HG03108 (cell line): ENCODE results near the gene MFGE8.

Experiments
- ATAC-seq: cut with Tn5 transposase; IDR thresholded peaks from one replicate; pipeline ENCODE4 v1.9.1; 2021; ENCODE audit warnings: moderate library complexity; ENCODE audit not compliant: unreplicated experiment

Gene MFGE8

DNA sequence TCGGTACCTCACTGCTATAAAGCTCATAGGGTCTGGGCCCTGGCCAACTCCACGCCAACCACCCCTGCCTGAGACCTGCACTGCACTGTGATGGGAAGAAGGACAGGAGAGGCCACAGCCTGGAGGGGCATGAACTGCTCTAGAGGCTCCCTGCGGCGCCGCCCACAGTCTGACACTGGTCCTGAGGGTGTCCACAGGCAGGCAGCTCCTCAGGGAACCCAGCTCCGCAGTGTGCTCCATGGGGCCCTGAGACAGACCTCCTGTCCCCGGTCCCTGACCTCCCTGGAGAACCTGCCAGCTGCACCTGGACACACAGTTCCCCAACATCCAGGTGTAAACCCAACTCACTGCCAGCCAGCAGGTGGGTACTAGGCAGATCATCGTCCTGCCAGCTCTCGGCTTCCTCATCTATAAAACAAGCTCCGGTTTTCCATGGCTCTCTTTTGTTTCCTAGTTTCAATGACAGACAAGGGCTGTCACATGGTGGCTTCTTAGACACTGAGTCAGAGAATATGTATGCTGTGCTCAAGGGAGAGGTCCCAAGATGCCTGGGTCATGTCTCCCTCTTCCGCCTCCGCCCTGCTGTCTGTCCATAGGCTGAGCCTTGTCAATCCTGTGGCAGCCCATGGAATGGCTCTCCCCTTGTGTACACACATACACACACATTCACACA lies 12.7 kb downstream of the MFGE8 start:
- ATAC-seq: no peak

DNA sequence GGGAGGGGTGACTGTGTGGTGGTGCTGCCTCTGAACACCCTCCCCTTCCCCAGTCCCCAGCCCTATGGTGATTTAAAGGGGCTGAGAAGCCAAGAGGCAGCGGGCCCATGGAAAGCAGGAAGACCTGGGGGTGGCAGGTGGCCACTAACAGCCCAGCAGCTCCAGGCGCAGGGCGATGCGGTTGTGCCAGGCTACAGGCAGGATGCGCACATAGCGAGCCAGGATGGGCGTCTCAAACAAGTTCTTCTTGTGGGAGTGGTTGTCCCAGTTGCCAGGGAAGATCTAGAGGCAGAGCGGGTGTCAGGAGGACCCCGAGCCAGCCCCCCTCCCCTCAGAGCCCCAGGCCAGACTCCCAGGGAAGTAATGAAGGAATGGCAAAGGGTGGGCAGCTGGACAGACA lies 13.9 kb downstream of the MFGE8 start:
- ATAC-seq: no peak

GRCh38 chr15:88898736-88899135 lies 14.4 kb downstream of the MFGE8 start:
- no peak for ATAC-seq

DNA sequence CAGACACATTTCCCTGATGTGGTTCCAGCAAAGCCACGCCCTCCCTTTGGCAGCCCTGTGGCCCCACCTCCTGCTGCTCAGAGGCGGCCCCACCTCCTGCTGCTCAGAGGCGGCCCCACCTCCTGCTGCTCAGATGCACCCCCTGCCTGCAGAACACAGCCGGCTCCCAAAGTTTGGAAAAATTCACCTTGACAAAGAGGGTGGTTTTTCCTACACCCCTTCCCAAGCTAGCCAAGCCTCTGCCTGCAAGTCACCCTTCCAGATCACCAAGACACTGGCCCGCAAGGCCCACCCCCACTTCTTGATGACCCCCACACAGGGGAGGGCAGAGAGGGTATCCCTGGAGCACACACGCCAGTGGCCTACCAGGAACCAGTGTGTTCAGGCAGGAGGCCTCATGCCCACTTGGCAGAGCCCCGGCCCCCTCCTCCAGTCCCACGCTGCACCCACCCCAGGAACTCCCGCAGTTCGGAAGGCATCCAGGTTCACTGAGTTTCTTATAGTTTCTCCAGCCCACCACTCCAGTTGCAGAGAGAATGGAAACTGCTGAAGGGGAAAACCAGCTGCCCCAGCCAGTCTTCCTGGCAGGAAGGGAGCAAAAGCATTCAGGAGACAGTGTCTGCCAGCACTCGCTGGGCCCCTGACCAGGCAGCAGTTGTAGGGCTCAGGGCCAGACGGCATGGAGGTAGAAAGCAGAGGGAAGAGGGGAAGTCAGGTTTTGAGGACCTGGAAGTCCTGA lies 15.6 kb downstream of the MFGE8 start:
- ATAC-seq: peak; percentile 46

- no peak for ATAC-seq
Measured at GRCh38 chr15:88897142-88897455, 16.1 kb downstream of the MFGE8 start.

GRCh38 chr15:88896333-88897033 lies 16.7 kb downstream of the MFGE8 start:
- no peak for ATAC-seq

GRCh38 chr15:88894819-88895767 lies 18.1 kb downstream of the MFGE8 start, which contains the start of gene HAPLN3:
Gene HAPLN3 (minus strand): TSS chr15:88895544. CDS start chr15:88887298, 8,246 bp downstream.
- ATAC-seq: no peak

GRCh38 chr15:88894348-88894818 lies 18.8 kb downstream of the MFGE8 start:
- ATAC-seq: no peak

GRCh38 chr15:88891540-88892254 lies 21.5 kb downstream of the MFGE8 start:
- no peak for ATAC-seq

DNA sequence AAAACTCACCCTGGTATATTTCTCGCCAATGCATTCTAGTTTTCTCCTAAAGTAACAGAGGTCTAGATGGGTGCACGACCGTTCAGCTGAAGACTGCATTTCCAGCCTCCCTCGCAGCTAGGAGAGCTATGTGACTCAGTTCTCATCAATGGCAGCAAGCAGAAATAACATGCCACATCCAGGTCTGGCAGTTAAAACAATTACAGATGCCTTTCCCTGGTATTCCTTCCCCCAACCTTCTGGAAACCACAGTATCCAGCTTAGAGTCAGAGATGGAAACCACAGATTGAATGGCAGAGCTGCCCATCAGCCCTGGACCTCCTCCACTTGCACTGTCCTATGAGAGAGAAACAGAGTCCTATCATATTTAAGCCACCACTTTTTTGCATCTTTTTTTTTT lies 22.7 kb downstream of the MFGE8 start:
- ATAC-seq: no peak

DNA sequence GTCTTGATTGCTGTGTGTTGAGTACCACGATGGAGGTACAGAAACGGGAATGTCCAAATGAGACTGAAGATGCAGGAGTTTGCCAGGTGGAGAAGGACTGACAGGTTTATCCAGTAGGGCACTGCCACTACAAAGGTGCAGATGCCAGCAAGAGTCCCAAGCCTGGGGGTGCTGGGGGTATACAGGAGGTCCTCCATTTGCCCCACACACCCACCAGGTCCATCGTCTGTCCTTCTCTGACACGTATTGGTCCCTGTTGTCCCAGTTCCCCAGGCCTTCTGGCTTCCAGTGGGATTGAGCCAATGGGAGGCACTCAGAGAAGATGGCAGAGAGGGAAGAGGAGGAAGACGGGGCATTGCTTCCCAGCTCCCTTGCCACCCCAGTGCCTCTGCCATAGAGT lies 24.5 kb downstream of the MFGE8 start:
- ATAC-seq: no peak

DNA sequence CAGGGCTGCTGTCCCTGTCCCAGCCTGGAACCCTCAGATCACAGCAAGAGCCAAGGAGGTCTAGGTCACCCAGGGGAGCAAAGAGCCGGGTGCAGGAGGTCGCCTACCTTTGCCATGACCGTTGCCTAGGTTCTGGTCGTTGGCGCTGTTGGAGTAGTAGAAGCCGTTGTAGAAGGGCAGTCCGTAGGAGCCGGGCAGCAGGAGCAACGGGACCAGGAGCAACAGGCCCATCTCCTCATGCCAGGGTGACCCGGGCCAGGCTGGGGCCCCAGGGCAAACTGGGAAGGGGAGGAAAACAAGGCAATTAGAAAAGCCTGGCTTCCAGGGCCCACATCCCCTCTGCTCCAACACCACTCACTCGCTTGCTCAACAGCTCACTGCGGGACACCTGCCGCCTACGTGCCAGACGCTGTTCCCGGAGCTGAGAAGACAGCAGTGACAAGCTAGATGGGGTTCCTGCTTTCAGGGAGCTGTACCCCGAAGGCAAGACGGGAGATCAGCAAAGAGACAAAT lies 26.1 kb downstream of the MFGE8 start:
- no peak for ATAC-seq

DNA sequence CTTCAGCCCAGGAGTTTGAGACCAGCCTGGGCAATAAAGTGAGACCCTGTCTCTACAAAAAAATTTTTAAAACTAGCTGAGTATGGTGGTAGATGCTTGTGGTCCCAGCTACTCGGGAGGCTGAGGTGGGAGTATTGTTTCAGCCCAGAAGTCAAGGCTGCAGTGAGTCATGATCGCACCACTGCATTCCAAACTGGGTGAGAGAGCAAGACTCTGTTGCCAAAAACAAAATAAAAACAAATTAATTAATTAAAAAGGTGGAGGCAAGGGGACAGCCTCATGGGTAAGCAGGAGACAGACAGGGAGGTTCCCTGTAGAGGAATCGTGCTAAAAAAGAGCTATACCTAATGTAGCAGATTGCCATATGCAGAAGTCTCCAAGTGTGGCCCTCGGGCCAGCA lies 30.4 kb downstream of the MFGE8 start:
- ATAC-seq: no peak

- no peak for ATAC-seq
Measured at GRCh38 chr15:88881775-88882174, 31.4 kb downstream of the MFGE8 start.

- no peak for ATAC-seq
Measured at GRCh38 chr15:88880944-88881740, 32.0 kb downstream of the MFGE8 start.

GRCh38 chr15:88878720-88879184 lies 34.4 kb downstream of the MFGE8 start:
- no peak for ATAC-seq

GRCh38 chr15:88877906-88878305 lies 35.3 kb downstream of the MFGE8 start:
- ATAC-seq: no peak

DNA sequence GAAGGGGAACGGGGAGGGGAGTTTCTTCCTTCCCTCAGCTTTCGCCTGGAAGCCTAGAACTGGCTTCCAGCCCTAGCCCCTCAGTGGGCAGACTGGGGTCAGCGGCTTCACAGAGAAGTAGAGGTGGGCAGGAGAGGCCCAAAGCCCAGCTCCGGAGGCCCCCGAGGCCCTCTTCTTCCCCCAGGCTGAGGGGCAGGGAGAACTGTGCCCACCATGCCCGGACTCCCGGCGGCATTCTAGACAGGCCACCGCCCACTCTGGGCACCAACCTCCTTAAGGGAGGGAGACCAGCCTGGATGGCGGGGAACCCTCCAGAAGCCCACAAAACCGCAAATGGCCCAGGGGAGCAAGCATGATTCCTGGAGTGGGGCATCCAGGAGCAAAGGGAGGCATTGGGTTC lies 35.8 kb downstream of the MFGE8 start:
- no peak for ATAC-seq

- ATAC-seq: no peak
Measured at GRCh38 chr15:88876573-88876972, 36.6 kb downstream of the MFGE8 start.
